Tibial nerve (tissue), 4 donors: ENCODE results near the gene BIN2.

Experiments used
- CTCF ChIP-seq, 5 experiments: fragments of 200-600 bp in 3 of 5; fragments of 450-650 bp in 2 of 5; sonication (generic) in 3 of 5; IDR thresholded peaks; one replicate each; pipeline ENCODE4 v1.5.1; 2016 to 2019; ENCODE audit warnings: antibody characterized with exemption in 5 of 5, mild to moderate bottlenecking in 3 of 5, moderate library complexity in 2 of 5
- EP300 ChIP-seq, 2 donors: sonication (generic); formaldehyde crosslinking; IDR thresholded peaks; one replicate each; pipeline ENCODE4 v1.6.1; 2017; ENCODE audit warnings: antibody characterized with exemption in 2 of 2, mild to moderate bottlenecking in 1 of 2
- POLR2A ChIP-seq, 2 donors: fragments of 450-650 bp; IDR thresholded peaks; one replicate each; pipeline ENCODE4 v1.6.1; 2017; ENCODE audit warnings: antibody characterized with exemption in 2 of 2, mild to moderate bottlenecking in 2 of 2, moderate library complexity in 2 of 2

- TF ChIP-seq CTCF (IDR thresholded peaks at IDR 0.05) (no peak), EP300 (IDR thresholded peaks at IDR 0.05) (no peak), POLR2A (IDR thresholded peaks at IDR 0.05) (no peak)
Measured at GRCh38 chr12:51368640-51369517, 44.9 kb upstream of the BIN2 start.
